Epithelial cell of esophagus (primary cell): ENCODE measurements around the gene HOMEZ.

Experiments used
- DNase-seq: peaks from one replicate; pipeline ENCODE4 v3.0.0; 2010; ENCODE audit warnings: low read depth
- H3K4me3 ChIP-seq: 2 replicates; pipeline ENCODE4 v1.5.1; 2011; ENCODE audit warnings: mild to moderate bottlenecking, low read length, control low read depth
- TF ChIP-seq, protein P1 (sequence below): IDR thresholded peaks from 2 replicates; pipeline ENCODE4 v1.5.1; 2011; ENCODE audit warnings: low read depth, mild to moderate bottlenecking, low read length, control low read depth, inconsistent platforms; ENCODE audit not compliant: insufficient read depth; ENCODE audit errors: missing control alignments

HOMEZ gene

DNA sequence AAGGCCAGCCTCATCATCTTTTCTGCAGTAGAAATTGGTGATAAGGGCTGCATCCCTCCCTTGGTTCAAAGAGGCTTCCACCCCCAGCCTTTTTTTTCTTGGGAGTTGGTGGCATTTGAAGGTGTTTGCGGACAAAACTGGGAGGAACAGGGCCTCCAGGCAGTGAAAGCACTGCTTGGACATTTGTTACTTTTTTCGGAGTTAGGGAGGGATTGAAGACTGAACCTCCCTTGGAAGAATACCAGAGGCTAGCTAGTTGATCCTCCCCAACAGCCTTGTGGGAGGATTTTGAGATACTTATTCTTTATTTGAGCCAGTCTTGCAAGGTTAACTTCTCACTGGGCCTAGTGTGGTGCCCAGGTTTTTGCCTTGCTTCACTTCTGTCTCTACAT lies 38.5 kb upstream of the HOMEZ start:
- no peak for DNase-seq
- H3K4me3 ChIP-seq = no peak overlapping the region
- TF ChIP-seq, protein P1, sequence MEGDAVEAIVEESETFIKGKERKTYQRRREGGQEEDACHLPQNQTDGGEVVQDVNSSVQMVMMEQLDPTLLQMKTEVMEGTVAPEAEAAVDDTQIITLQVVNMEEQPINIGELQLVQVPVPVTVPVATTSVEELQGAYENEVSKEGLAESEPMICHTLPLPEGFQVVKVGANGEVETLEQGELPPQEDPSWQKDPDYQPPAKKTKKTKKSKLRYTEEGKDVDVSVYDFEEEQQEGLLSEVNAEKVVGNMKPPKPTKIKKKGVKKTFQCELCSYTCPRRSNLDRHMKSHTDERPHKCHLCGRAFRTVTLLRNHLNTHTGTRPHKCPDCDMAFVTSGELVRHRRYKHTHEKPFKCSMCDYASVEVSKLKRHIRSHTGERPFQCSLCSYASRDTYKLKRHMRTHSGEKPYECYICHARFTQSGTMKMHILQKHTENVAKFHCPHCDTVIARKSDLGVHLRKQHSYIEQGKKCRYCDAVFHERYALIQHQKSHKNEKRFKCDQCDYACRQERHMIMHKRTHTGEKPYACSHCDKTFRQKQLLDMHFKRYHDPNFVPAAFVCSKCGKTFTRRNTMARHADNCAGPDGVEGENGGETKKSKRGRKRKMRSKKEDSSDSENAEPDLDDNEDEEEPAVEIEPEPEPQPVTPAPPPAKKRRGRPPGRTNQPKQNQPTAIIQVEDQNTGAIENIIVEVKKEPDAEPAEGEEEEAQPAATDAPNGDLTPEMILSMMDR = no peak

DNA sequence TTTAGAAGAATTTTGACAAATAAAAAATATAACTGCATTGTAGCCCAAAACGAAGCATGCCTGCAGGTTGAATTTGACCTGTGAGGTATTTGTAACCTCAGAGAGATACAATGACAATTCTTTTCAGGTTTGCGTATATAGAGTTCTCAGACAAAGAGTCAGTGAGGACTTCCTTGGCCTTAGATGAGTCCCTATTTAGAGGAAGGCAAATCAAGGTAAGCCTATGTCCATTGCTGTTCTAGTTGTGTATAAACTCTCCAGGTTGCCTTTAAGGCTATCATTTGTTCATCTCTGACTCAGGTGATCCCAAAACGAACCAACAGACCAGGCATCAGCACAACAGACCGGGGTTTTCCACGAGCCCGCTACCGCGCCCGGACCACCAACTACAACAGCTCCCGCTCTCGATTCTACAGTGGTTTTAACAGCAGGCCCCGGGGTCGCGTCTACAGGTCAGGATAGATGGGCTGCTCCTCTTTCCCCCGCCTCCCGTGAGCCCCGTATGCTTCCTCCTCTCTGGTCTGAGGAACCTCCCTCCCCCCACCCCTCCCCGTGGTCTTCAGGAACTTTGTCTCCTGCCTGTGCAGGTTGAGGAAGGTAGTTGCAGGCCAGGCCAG lies 38.0 kb upstream of the HOMEZ start:
- TF ChIP-seq, protein P1 = no peak
- DNase-seq = no peak
- H3K4me3 ChIP-seq = no peak overlapping the region

DNA sequence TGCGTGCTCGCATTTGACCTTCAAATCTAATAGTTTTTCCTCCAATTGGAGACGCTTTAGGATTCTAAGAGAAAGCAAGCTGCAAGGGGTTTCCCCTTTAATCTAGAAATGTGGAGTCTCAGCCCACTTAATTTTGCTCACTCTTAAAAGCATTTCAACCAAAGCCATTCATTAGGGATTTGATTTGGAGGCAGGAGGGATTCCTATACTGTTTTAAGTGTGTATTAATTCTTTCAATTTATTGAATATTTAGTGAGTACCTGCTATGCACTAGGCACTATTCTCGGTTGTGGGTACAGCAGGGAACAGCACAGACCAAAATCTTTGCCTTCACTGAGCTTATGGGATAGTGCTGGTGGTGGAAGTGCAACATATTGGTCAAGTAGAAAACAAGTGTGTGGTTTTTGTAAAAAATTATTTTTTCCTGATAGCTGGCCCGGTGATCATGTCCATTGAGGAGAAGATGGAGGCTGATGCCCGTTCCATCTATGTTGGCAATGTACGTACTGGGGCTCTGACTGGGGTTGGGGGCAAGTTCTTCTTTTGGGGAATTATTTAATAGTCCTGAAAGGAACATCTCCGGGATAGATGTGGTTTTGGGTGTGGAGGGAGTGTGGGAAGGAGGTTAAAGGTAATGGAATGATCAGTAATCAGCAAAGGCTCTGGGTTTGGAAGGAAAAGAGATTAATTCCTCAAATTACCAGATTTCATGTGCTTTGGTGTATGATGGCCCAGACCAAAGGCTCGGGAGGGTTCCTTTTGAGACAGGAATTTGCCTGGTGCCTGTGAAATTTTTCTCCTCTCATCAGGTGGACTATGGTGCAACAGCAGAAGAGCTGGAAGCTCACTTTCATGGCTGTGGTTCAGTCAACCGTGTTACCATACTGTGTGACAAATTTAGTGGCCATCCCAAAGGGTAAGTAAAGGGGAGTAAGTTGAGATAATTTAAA lies 36.9 kb upstream of the HOMEZ start:
- peak overlapping the region; percentile 91 for H3K4me3 ChIP-seq
- DNase-seq = no peak
- TF ChIP-seq, protein P1 = no peak

DNA sequence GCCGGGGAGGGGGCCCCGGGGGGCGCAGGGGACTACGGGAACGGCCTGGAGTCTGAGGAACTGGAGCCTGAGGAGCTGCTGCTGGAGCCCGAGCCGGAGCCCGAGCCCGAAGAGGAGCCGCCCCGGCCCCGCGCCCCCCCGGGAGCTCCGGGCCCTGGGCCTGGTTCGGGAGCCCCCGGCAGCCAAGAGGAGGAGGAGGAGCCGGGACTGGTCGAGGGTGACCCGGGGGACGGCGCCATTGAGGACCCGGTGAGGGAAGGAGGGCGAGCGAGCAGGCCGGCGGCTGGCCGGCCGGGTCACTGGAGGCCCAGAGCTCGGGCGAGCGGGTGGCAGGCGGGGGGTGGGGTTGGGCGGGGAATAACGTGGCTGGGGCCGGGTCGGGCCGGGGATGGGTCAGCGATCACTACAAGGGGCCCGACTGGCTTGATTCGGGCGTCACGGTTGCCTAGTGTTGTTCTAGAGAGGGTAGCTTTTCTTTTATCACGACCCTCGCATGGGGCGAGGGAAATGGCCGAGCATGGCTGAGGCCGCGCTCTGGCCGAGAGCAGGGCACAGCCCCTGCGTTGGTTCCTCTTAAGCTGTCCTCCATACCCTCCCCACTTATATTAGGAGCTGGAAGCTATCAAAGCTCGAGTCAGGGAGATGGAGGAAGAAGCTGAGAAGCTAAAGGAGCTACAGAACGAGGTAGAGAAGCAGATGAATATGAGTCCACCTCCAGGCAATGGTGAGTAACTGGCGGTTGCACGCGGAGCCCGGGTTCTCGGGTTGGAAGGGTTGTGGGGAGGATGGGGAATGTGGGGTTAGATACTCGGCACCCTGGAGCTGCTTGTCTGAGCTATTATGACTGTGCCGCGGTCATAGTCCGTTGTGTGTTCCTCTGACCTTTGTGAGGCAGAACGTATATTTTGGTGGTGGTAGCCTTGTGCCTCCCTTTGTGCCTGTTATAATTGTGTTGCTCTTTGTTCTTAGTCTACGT lies 35.9 kb upstream of the HOMEZ start:
- H3K4me3 ChIP-seq = peak overlapping the region; percentile 91
- TF ChIP-seq, protein P1 = peak; percentile 18
- peak; percentile 75 for DNase-seq

DNA sequence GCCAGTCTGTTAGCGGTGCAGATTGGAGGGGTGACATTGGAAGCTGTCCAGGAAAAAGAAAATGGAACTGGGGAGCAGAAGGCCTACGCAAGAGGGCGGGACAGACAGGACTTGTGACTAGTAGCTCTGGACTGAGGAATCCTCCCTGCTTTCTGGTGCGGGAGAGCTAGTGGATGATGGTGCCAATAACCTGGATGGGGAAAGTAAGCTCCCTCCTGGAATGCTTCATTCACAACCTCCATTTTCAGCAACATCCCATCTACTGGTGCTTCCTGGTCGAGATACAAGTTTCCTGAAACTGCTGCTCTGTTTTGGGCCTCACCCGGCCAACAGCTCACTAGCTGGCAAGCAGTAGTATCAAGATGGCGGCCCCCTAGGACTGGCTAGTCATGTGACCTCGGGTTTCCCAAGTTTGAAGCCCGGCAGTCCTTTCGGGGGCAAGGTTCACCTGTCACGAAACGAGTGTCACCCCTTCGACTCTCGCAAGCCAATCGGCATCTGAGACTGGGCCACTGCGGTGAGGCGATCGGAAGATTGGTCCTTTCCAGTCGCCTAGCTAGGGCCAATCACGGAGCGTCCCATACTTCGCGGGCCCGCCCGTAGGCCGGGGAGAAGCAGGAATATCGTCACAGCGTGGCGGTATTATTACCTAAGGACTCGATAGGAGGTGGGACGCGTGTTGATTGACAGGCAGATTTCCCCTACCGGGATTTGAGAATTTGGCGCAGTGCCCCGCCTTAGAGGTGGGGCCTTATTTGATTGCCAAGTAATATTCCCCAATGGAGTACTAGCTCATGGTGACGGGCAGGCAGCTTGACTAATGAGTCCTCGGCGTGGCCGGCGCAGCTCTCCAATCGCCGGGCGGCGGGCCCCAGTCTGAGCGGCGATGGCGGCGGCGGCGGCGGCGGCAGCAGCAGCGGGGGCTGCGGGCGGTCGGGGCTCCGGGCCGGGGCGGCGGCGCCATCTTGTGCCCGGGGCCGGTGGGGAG lies 34.9 kb upstream of the HOMEZ start, which contains the start of gene PABPN1:
PABPN1 (plus strand) TSS at position 874 of the 988 bp plus-strand sequence; CDS start at position 887, 13 bp downstream.
- TF ChIP-seq, protein P1 = no peak
- peak within 1 kb of the TSS; percentile 91 for H3K4me3 ChIP-seq
- peak; percentile 100 for DNase-seq
